ENCODE results near the gene PCSK5.
"Not testable (repeated sequence)": the region's sequence is repeated elsewhere in the genome, so short reads cannot be mapped to it uniquely, and the experiment has no call there.

Gene PCSK5

DNA sequence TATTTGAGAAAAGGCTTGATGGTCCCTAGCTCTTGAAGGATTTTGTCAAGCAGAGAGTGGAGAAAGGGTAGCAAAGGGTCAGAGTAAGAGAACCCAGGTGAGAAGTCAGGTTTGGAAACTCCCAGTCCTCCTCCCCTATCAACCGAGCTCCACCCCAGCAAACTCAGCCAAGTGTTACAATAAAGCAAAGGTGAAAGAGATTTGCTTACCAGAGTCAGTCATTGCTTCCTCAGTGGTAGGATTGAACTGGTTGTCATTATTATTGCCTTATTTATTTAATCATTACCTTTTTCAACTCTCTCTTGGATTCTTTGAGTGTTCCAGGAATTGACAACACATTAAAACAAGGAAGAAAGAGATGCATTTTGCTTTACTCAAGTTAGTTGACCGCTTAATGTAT is 423.3 kb downstream of the PCSK5 start:
- TF ChIP-seq, protein P1, sequence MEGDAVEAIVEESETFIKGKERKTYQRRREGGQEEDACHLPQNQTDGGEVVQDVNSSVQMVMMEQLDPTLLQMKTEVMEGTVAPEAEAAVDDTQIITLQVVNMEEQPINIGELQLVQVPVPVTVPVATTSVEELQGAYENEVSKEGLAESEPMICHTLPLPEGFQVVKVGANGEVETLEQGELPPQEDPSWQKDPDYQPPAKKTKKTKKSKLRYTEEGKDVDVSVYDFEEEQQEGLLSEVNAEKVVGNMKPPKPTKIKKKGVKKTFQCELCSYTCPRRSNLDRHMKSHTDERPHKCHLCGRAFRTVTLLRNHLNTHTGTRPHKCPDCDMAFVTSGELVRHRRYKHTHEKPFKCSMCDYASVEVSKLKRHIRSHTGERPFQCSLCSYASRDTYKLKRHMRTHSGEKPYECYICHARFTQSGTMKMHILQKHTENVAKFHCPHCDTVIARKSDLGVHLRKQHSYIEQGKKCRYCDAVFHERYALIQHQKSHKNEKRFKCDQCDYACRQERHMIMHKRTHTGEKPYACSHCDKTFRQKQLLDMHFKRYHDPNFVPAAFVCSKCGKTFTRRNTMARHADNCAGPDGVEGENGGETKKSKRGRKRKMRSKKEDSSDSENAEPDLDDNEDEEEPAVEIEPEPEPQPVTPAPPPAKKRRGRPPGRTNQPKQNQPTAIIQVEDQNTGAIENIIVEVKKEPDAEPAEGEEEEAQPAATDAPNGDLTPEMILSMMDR (IDR thresholded peaks at IDR 0.05; ENCODE audit: borderline replicate concordance, control extremely low read depth, extremely low read depth, insufficient read depth, missing control alignments): no peak
- no peak for DNase-seq (ENCODE audit: low spot score)
- in situ Hi-C loops (cut with MboI; ENCODE audit: low sequenced_read_pairs, unreplicated experiment): no loop called here

DNA sequence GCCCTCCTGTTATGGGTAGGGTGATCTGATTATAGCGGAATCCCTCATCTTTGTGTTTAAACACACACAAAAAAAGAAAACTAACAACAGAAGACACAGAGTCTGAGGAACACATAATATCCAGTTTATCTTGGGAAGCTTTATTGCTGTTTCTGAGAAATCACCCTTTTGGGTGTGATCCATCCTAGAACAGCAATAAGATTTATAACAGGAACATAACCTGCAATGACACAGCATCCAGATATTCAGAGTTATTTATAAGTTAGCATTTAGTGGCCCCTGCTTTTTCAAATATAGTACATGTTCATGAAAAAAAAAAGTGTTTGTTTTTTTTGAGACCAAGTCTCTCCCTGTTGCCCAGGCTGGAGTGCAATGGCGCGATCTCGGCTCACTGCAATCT is 423.8 kb downstream of the PCSK5 start:
- in situ Hi-C loops (cut with MboI; ENCODE audit: low sequenced_read_pairs, unreplicated experiment): no loop called here

DNA sequence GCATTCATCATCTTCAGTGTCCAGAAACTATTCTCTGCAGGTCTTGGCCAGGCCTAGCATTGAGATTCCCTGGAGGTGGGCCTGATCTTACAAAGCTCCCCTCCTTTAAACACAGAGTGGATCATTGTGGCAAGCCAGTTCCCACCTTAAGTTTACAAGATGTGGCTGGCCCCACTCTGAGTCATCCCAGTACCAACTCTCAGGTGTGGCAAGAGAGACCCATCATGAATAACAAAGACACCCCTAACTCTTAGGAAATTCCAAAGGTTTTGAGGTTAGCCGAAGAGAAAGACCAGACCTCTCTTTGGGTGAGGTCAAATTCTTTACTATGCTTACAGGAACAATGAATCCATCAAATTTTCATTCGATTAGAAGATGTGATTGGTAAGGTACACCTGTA is 425.6 kb downstream of the PCSK5 start:
- in situ Hi-C loops (cut with MboI; ENCODE audit: low sequenced_read_pairs, unreplicated experiment): no loop called here
- TF ChIP-seq, protein P1 (IDR thresholded peaks at IDR 0.05; ENCODE audit: borderline replicate concordance, control extremely low read depth, extremely low read depth, insufficient read depth, missing control alignments): no peak

More for the DNA sequence above, 423.8 kb downstream of the PCSK5 start:
- TF ChIP-seq, protein P1 (IDR thresholded peaks at IDR 0.05; ENCODE audit: borderline replicate concordance, control extremely low read depth, extremely low read depth, insufficient read depth, missing control alignments): no peak
- DNase-seq (ENCODE audit: low spot score): no peak

DNA sequence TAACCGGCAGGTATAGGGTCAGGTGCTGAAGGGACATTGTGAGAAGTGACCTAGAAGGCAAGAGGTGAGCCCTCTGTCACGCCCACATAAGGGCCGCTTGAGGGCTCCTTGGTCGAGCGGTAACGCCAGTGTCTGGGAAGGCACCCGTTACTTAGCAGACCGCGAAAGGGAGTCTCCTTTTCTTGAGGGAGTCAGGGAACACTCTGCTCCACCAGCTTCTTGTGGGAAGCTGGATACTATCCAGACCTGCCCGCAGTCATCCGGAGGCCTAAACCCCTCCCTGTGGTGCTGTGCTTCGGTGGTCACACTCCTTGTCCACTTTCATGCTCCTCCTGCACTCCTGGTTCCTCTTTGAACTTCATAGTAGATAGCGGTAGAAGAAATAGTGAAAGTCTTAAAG is 429.0 kb downstream of the PCSK5 start:
- DNase-seq (ENCODE audit: low spot score); in situ Hi-C loops (cut with MboI; ENCODE audit: low sequenced_read_pairs, unreplicated experiment): not testable (repeated sequence)

More for the DNA sequence above, 425.6 kb downstream of the PCSK5 start:
- no peak for DNase-seq (ENCODE audit: low spot score)

DNA sequence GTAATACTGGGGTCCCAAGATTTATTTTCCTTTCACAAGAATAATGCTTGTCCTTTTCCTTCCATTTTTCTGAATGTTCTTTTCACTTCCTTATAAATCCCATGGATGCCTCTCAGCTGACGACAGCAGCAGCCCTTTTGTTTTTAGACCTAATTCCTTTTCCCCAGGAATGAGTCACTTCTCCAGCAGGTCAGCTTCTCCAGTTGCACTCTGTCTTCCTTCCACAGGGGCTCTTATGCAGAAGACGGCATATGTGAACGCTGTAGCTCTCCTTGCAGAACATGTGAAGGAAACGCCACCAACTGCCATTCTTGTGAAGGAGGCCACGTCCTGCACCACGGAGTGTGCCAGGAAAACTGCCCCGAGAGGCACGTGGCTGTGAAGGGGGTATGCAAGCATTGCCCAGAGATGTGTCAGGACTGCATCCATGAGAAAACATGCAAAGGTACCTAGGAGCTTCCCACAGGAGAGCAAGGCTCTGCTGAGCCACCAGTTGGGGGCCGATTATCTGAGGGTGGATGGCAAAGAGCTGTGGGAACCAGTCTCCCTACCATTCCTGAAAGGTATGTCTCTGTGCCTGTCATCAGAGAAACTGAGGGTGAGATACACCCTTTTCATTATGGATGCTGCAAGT is 430.8 kb downstream of the PCSK5 start:
- in situ Hi-C loops (cut with MboI; ENCODE audit: low sequenced_read_pairs, unreplicated experiment): no loop called here
- DNase-seq (ENCODE audit: low spot score): no peak

DNA sequence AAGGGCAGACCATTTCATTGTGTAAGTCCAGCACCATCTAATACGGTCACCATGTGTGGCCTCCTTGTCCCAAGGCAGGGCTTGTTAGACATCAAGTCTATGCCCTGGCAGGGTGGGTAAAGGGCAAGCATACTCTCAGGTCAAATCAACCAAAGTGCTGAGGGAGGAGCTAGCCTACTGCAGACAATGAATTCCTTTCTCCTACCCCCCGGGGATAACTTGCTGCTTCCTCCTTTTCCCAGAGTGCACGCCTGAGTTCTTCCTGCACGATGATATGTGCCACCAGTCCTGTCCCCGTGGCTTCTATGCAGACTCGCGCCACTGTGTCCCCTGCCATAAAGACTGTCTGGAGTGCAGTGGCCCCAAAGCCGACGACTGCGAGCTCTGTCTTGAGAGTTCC is 432.3 kb downstream of the PCSK5 start:
- TF ChIP-seq, protein P1 (IDR thresholded peaks at IDR 0.05; ENCODE audit: borderline replicate concordance, control extremely low read depth, extremely low read depth, insufficient read depth, missing control alignments): no peak
- DNase-seq (ENCODE audit: low spot score): no peak
- in situ Hi-C loops (cut with MboI; ENCODE audit: low sequenced_read_pairs, unreplicated experiment): no loop called here

More for the DNA sequence above, 430.8 kb downstream of the PCSK5 start:
- TF ChIP-seq, protein P1 (IDR thresholded peaks at IDR 0.05; ENCODE audit: borderline replicate concordance, control extremely low read depth, extremely low read depth, insufficient read depth, missing control alignments): no peak

DNA sequence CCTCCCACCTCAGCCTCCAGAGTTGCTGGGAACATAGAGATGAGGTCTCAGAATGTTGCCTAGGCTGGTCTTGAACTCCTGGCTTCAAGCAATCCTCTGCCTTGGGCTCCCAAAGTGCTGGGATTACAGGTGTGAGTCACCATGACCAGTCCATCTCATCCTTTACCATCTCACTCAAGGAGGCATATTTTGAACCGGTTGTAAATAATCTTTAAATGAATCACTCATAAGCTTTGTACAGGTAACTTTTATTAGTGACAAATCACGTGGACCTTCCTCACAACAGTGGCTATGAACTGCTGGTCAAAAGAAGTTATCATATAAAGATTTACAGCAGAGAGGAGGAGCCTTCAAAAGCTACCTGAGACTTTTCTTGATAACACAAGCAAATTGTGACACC is 433.0 kb downstream of the PCSK5 start:
- in situ Hi-C loops (cut with MboI; ENCODE audit: low sequenced_read_pairs, unreplicated experiment): no loop called here
- no peak for DNase-seq (ENCODE audit: low spot score)
- TF ChIP-seq, protein P1 (IDR thresholded peaks at IDR 0.05; ENCODE audit: borderline replicate concordance, control extremely low read depth, extremely low read depth, insufficient read depth, missing control alignments): no peak

DNA sequence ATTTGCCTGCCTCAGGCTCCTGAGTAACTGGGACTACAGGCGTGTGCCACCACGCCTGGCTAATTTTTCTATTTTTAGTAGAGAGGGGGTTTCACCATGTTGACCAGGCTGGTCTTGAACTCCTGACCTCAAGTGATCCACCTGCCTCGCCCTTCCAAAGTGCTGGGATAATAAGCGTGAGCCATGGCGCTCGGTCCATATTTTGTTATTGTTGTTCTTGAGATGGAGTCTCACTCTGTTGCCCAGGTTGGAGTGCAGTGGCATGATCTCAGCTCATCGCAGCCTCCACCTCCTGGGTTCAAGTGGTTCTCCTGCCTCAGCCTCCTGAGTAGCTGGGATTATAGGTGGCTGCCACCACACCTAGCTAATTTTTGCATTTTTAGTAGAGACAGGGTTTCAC is 433.6 kb downstream of the PCSK5 start:
- not testable (repeated sequence) for DNase-seq (ENCODE audit: low spot score)

More for the DNA sequence above, 433.6 kb downstream of the PCSK5 start:
- in situ Hi-C loops (cut with MboI; ENCODE audit: low sequenced_read_pairs, unreplicated experiment): not testable (repeated sequence)

All from GM13976 (cell line).